GM19328 (cell line): Measurements from ENCODE around the gene BCAR3.

Experiments used
- ATAC-seq: cut with Tn5 transposase; IDR thresholded peaks from one replicate; pipeline ENCODE4 v1.9.1; 2021; ENCODE audit warnings: mild to moderate bottlenecking, moderate library complexity; ENCODE audit not compliant: unreplicated experiment

BCAR3 gene

DNA sequence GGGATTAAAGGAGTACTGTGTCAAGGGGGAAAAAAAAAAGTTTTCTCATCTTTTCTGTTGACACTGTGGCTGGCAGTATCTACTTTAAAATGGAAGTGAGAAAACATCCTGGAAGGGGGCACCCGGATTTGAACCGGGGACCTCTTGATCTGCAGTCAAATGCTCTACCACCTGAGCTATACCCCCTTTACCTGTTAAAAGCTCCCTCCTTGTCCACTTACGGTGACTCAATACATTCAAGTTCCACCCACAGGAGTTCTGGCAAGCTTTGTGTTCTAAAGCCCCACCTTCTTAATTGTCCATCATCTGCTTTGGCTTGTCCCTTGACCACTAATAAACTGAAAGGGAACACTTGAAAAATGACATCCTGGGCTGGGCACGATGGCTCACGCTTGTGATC is 165.5 kb downstream of the BCAR3 start:
- no peak for ATAC-seq
